Common myeloid progenitor, CD34-positive (primary cell): Measurements from ENCODE around the gene FBLN5.
A peak's percentile ranks its signal among the peaks of the same experiment; 100 is the strongest.
"Not testable (repeated sequence)": the region's sequence is repeated elsewhere in the genome, so short reads cannot be mapped to it uniquely, and the experiment has no call there.

Source experiments
- CTCF ChIA-PET: fragments of 350-600 bp; sonication (Branson Sonifier 250); formaldehyde crosslinking; loops from one replicate; lab custom pipeline; 2021; ENCODE audit warnings: antibody characterized with exemption; lab: Charles Lee
- POLR2A ChIA-PET: fragments of 350-600 bp; sonication (Branson Sonifier 250); formaldehyde crosslinking; loops from one replicate; lab custom pipeline; 2021; ENCODE audit warnings: antibody characterized with exemption; lab: Charles Lee
- DNase-seq, 3 donors: peaks; one replicate each; pipeline versions ENCODE4 v3.0.0 to v3.0.0-alpha.2; 2013
- H3K27ac ChIP-seq, 2 experiments: 1 replicate in 1 of 2; 2 replicates in 1 of 2; pipeline ENCODE4 v1.7.0; 2013; ENCODE audit warnings: inconsistent platforms in 2 of 2, low read length in 2 of 2, mild to moderate bottlenecking in 2 of 2, low read depth in 1 of 2, moderate library complexity in 1 of 2; ENCODE audit not compliant: severe bottlenecking in 2 of 2, insufficient read depth in 1 of 2, poor library complexity in 1 of 2
- H3K27me3 ChIP-seq, 5 experiments: replicated peaks in 2 of 5; 1 replicate in 3 of 5; 2 replicates in 2 of 5; pipeline versions ENCODE4 v1.6.1 to v1.7.0; 2013; ENCODE audit warnings: low read length in 4 of 5, mild to moderate bottlenecking in 2 of 5, moderate library complexity in 2 of 5, inconsistent platforms in 1 of 5; ENCODE audit not compliant: insufficient read depth in 5 of 5, control insufficient read depth in 4 of 5
- H3K36me3 ChIP-seq, 4 experiments: 1 replicate in 2 of 4; 2 replicates in 2 of 4; pipeline versions ENCODE4 v1.6.1 to v1.7.0; 2013; ENCODE audit warnings: low read length in 3 of 4, control low read depth in 1 of 4, mild to moderate bottlenecking in 1 of 4; ENCODE audit not compliant: control insufficient read depth in 4 of 4, insufficient read depth in 4 of 4
- H3K4me1 ChIP-seq, 4 experiments: 1 replicate in 3 of 4; 2 replicates in 1 of 4; pipeline versions ENCODE4 v1.6.1 to v1.7.1; 2013; ENCODE audit warnings: low read length in 3 of 4, mild to moderate bottlenecking in 3 of 4, control low read depth in 1 of 4, inconsistent platforms in 1 of 4, moderate library complexity in 1 of 4; ENCODE audit not compliant: control insufficient read depth in 4 of 4, insufficient read depth in 4 of 4; ENCODE audit errors: control extremely low read depth in 1 of 4
- H3K4me3 ChIP-seq, 7 experiments: 1 replicate in 4 of 7; 2 replicates in 3 of 7; pipeline versions ENCODE4 v1.5.1 to v1.7.0; 2013; ENCODE audit warnings: mild to moderate bottlenecking in 7 of 7, low read length in 6 of 7, moderate library complexity in 6 of 7, inconsistent platforms in 2 of 7, low read depth in 2 of 7, control low read depth in 1 of 7; ENCODE audit not compliant: insufficient read depth in 4 of 7, control insufficient read depth in 1 of 7; ENCODE audit errors: extremely low read depth in 1 of 7
- H3K9me3 ChIP-seq, 5 experiments: 1 replicate in 4 of 5; 2 replicates in 1 of 5; pipeline versions ENCODE4 v1.6.1 to v1.7.1; 2013; ENCODE audit warnings: low read length in 4 of 5, mild to moderate bottlenecking in 2 of 5, inconsistent platforms in 1 of 5, low read depth in 1 of 5, moderate library complexity in 1 of 5; ENCODE audit not compliant: control insufficient read depth in 4 of 5, insufficient read depth in 2 of 5; ENCODE audit errors: control extremely low read depth in 1 of 5
- WGBS: methylation state at CpG from one replicate; pipeline ENCODE4 v1.1.5; 2013; ENCODE audit not compliant: insufficient coverage; 5-methylcytosine and 5-hydroxymethylcytosine counted together

FBLN5 gene

GRCh38 chr14:91899806-91900205 is 47.7 kb downstream of the FBLN5 start:
- no peaks in the 10 kb centered on the region for H3K9me3 ChIP-seq
- DNase-seq: no peak
- ChIA-PET CTCF (interaction anchor here (0.8 to 2.6 kb wide), 3 partner anchors 10 to 240 kb away, joined by 3 to 15 read pairs (median 4); no protein-coding TSS in a partner anchor), POLR2A (no interaction called here)
- no peak overlapping the region for H3K4me3 ChIP-seq
- no peaks in the 10 kb centered on the region for H3K4me1 ChIP-seq
- no peaks in the 10 kb centered on the region for H3K27me3 ChIP-seq
- H3K36me3 ChIP-seq: no peaks in the 10 kb centered on the region
- no peak overlapping the region for H3K27ac ChIP-seq
- 96% methylated on average over 3 of the region's 4 CpGs for WGBS

DNA sequence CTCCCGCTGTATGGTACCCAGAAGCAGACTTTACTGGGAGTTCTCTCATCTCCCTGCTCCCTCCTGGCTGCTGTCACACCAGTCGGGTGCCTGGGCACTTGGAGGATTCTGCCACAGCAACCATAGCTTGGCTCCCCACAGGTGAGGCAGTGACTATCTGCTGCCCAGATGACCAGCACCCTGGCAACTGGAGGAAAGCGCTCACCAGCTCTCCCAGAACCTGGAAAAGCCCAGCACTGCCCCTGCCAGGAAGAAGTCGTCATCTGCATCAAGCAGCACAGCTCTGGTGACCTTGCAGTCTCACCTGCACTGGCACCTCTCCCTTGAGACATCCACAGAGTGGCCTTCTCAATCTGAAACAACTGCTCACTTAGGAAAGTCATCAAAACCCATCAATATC is 48.3 kb downstream of the FBLN5 start:
- POLR2A ChIA-PET: no interaction called here
- H3K4me3 ChIP-seq: no peak overlapping the region
- H3K4me1 ChIP-seq: no peaks in the 10 kb centered on the region
- H3K9me3 ChIP-seq: no peaks in the 10 kb centered on the region
- CTCF ChIA-PET: interaction anchor here (1.4 to 2.6 kb wide), 2 partner anchors 10 to 13 kb away, joined by 4 to 15 read pairs; no protein-coding TSS in a partner anchor
- WGBS: 100% methylated on average over 4 of the region's 4 CpGs
- DNase-seq: no peak
- H3K27ac ChIP-seq: no peak overlapping the region
- no peaks in the 10 kb centered on the region for H3K27me3 ChIP-seq
- no peaks in the 10 kb centered on the region for H3K36me3 ChIP-seq

DNA sequence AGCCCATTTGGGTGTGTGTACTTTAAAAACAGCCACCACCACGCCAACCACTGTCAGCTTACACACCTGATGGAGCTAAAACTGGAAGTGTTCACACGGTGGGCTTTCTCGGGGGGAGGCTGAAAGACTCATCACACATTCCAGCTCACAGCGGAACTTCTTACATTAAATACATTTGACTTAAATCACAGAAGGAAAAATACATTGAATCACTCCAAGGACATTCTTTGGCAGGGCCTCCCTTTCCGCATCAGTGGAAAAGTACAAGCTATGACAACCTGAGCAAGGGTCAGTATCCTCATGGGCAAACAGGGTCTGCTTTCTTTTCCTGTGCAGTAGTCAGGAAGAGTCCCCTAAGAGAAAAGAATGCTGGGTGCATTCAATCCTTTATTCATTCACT is 49.1 kb downstream of the FBLN5 start:
- DNase-seq: no peak
- H3K27me3 ChIP-seq: no peaks in the 10 kb centered on the region
- CTCF ChIA-PET: interaction anchor here (2.6 kb wide), 1 partner anchor 14 kb away, joined by 15 read pairs; no protein-coding TSS in a partner anchor
- H3K4me1 ChIP-seq: peaks cover 0 to 3% (median 0%) of the 10 kb centered on the region in 4 experiments
- H3K4me3 ChIP-seq: no peak overlapping the region
- H3K27ac ChIP-seq: no peak overlapping the region
- no peaks in the 10 kb centered on the region for H3K9me3 ChIP-seq
- 94% methylated on average over 2 of the region's 5 CpGs for whole genome bisulfite sequencing
- no peaks in the 10 kb centered on the region for H3K36me3 ChIP-seq
- POLR2A ChIA-PET: no interaction called here

DNA sequence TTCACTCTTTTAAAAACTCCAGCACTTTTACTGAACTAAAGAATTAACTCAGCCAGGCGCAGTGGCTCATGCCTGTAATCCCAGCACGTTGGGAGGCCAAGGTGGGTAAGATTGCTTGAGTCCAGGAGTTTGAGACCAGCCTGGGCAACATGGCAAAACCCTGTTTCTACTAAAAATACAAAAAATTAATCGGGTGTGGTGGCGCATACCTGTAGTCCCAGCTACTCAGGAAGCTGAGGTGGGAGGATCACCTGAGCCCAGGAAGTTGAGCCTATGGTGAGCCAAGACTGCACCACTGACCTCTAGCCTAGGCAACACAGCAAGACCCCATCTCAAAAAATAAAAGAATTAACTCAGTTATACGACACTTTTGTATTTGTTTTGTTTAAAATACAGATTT is 49.8 kb downstream of the FBLN5 start:
- POLR2A ChIA-PET, H3K4me3 ChIP-seq, H3K36me3 ChIP-seq, H3K27me3 ChIP-seq, DNase-seq, H3K4me1 ChIP-seq, H3K9me3 ChIP-seq, H3K27ac ChIP-seq: not testable (repeated sequence)
- WGBS: 91% methylated on average over 4 of the region's 5 CpGs
- CTCF ChIA-PET: interaction anchor here (1.5 kb wide), 1 partner anchor 13 kb away, joined by 7 read pairs; no protein-coding TSS in a partner anchor

- no peak for DNase-seq
- H3K27me3 ChIP-seq: no peaks in the 10 kb centered on the region
- H3K27ac ChIP-seq: no peak overlapping the region
- 95% methylated on average over 10 of the region's 10 CpGs for WGBS
- no peak overlapping the region for H3K4me3 ChIP-seq
- CTCF ChIA-PET: interaction anchor here (1.5 kb wide), 1 partner anchor 14 kb away, joined by 7 read pairs; no protein-coding TSS in a partner anchor
- no peaks in the 10 kb centered on the region for H3K9me3 ChIP-seq
- POLR2A ChIA-PET: no interaction called here
- H3K36me3 ChIP-seq: no peaks in the 10 kb centered on the region
- H3K4me1 ChIP-seq: peaks cover 0 to 3% (median 0%) of the 10 kb centered on the region in 4 experiments
Measured at GRCh38 chr14:91897106-91897701, 50.3 kb downstream of the FBLN5 start.

DNA sequence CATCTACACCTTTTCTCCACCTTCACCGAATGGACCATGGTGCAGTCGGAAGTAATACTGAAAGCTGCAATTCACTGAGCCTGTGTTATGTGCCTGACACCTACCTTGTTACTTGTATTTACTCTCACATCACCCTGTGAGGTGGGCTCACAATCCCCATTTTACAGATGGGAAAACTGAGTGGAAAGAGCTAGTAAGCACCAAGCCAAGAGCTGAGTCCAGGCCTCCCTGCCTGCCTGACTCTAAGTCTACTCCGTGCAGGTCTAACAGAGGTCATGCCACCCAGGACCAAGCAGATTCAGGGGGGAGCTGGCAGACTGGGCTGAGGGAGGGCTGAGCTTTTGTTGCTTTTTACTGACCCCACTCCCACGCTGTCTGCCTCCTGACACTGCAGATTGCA is 51.1 kb downstream of the FBLN5 start:
- POLR2A ChIA-PET: interaction anchor here (1.0 kb wide), 1 partner anchor 14 kb away, joined by 3 read pairs; no protein-coding TSS in a partner anchor
- H3K4me1 ChIP-seq: peaks cover 0 to 3% (median 0%) of the 10 kb centered on the region in 4 experiments
- H3K27me3 ChIP-seq: no peaks in the 10 kb centered on the region
- H3K27ac ChIP-seq: no peak overlapping the region
- H3K4me3 ChIP-seq: no peak overlapping the region
- H3K36me3 ChIP-seq: no peaks in the 10 kb centered on the region
- CTCF ChIA-PET: interaction anchor here (1.0 to 1.5 kb wide), 2 partner anchors 14 to 116 kb away, joined by 3 to 7 read pairs; no protein-coding TSS in a partner anchor
- no peak for DNase-seq
- H3K9me3 ChIP-seq: no peaks in the 10 kb centered on the region
- 97% methylated on average over 4 of the region's 4 CpGs for WGBS

DNA sequence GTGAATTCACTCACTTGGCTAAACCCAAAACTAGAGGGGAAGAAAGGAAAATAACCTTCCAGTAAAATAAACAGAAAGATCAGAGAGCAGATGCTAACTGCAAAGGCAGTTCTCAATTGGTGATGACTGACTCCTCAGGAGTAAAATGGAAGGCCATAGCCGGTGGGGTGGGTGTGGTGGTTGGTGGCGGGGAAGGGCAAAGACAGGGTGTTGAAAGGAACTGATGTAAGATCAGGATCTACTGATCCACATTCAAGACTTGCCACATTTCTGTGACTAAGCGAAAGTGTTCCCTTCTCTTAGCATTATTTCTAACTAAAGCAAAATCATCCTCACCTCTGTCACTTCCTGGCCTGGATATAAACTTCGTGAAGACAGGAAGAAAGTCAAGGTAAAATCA is 53.8 kb downstream of the FBLN5 start:
- Histone ChIP-seq H3K4me1 (peaks cover 8 to 27% (median 20%) of the 10 kb centered on the region in 4 experiments), H3K9me3 (no peaks in the 10 kb centered on the region), H3K36me3 (no peaks in the 10 kb centered on the region), H3K4me3 (no peak overlapping the region), H3K27ac (no peak overlapping the region), H3K27me3 (no peaks in the 10 kb centered on the region)
- peak in 2 of 3 donors; percentile 9 to 13 for DNase-seq
- ChIA-PET POLR2A (interaction anchor here (0.5 kb wide), 1 partner anchor 28 kb away, joined by 3 read pairs; no protein-coding TSS in a partner anchor), CTCF (no interaction called here)
- 50% methylated on average over 2 of the region's 4 CpGs for WGBS
